T-helper 2 cell treated with Interferon-gamma antibody and Interleukin-4, amounts not matched to agents 5 μg/mL and 100 μg/mL, for 36 hours (primary cell): ENCODE measurements around the gene PLAC8L1.

ENCODE experiments used
- DNase-seq: peaks from one replicate; pipeline ENCODE4 v3.0.0; 2021; ENCODE audit warnings: low spot score
- H3K27ac Mint-ChIP-seq: one replicate; pipeline ENCODE4 v1.8.0; 2021; ENCODE audit warnings: mild to moderate bottlenecking, mixed read lengths
- H3K27me3 Mint-ChIP-seq: one replicate; pipeline ENCODE4 v1.8.0; 2021; ENCODE audit warnings: low read depth, mixed read lengths
- H3K36me3 Mint-ChIP-seq: one replicate; pipeline ENCODE4 v1.8.0; 2021; ENCODE audit warnings: low read depth, mixed read lengths
- H3K4me1 Mint-ChIP-seq: one replicate; pipeline ENCODE4 v1.8.0; 2021; ENCODE audit warnings: low read depth, mixed read lengths
- H3K4me3 Mint-ChIP-seq: one replicate; pipeline ENCODE4 v1.8.0; 2022; ENCODE audit warnings: mild to moderate bottlenecking, moderate library complexity, mixed read lengths
- H3K9me3 Mint-ChIP-seq: one replicate; pipeline ENCODE4 v1.8.0; 2021; ENCODE audit warnings: mixed read lengths

PLAC8L1 gene

DNA sequence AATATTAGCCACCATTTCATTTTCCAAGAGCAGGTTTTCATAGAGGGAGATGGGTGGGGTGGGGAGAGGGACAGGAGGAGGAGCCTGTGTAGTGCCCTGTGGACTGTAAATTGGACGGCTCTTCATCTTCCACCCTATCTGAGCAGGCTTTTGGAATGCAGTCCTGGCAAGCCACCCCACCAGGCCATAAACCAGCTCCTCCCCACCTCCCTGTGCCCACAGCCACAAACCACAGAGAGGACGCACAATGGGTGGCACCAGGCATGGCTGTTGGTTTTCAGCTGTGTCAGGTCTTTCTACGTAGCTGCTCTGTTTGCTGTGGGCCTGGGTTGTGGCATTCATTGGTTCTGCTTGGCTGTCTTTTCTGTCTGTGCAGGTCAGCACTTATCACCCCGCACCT is 58.0 kb downstream of the PLAC8L1 start:
- H3K4me3 Mint-ChIP-seq, result no peak overlapping the region
- H3K36me3 Mint-ChIP-seq, result no peaks in the 10 kb centered on the region
- peaks cover 7% of the 10 kb centered on the region for H3K27me3 Mint-ChIP-seq
- H3K4me1 Mint-ChIP-seq, result peaks cover 2% of the 10 kb centered on the region
- no peaks in the 10 kb centered on the region for H3K9me3 Mint-ChIP-seq
- DNase-seq, result no peak
- H3K27ac Mint-ChIP-seq, result no peak overlapping the region

DNA sequence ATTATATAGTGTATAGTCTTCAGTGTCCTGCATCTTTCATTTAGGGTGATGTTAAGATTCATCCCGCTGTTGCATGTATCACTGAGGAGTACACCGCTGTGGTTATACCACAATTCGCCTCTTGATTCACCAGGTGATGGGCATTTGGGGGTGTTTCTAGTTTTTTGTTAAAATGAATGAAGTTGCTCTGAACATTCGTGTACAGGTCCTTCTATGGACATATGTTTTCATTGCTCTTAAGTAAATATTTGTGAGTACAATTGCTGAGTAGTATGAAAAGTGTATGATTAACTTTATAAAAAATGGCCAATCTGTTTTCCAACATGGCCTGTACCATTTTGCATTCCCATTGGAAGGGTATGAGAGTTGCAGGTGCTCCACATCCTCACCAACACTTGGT is 61.7 kb downstream of the PLAC8L1 start:
- no peak overlapping the region for H3K4me3 Mint-ChIP-seq
- no peak for DNase-seq
- no peaks in the 10 kb centered on the region for H3K36me3 Mint-ChIP-seq
- no peaks in the 10 kb centered on the region for H3K9me3 Mint-ChIP-seq
- H3K27ac Mint-ChIP-seq, result no peak overlapping the region
- peaks cover 4% of the 10 kb centered on the region for H3K27me3 Mint-ChIP-seq
- H3K4me1 Mint-ChIP-seq, result peaks cover 2% of the 10 kb centered on the region

DNA sequence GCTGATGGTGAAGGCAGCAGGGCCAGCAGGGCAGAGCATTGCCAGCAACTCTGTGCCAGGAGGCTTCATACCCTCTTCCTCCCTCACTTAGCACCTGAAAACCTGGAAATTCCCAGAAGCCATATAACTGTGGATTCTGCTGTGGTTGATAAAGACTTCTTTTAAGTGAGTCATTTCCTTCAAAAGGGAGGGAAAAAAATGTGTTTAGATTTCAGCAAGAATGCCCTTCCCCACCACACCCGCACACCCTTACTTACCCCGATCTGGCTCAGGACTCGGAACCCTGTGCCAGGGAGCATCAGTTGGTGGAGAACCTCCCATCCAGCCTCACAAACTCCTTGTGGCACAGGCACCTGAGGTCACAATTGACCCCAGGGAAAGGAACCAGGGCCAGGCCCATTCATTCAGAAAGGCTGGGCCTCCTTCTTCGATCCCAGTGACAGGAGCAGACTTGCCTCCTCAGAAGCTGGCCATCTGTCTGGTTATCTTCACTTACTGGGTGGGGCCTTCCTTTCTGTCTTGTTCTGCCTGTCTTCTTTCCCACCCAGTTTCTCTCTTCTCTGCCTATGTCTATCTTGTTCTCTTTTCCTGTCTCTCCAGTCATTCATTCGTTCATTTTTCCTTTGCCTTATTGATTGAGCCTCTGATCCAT is 62.6 kb downstream of the PLAC8L1 start:
- Mint-ChIP-seq H3K27ac (no peak overlapping the region), H3K4me3 (no peak overlapping the region), H3K36me3 (no peaks in the 10 kb centered on the region), H3K27me3 (peaks cover 4% of the 10 kb centered on the region), H3K9me3 (no peaks in the 10 kb centered on the region), H3K4me1 (peaks cover 2% of the 10 kb centered on the region)
- no peak for DNase-seq

DNA sequence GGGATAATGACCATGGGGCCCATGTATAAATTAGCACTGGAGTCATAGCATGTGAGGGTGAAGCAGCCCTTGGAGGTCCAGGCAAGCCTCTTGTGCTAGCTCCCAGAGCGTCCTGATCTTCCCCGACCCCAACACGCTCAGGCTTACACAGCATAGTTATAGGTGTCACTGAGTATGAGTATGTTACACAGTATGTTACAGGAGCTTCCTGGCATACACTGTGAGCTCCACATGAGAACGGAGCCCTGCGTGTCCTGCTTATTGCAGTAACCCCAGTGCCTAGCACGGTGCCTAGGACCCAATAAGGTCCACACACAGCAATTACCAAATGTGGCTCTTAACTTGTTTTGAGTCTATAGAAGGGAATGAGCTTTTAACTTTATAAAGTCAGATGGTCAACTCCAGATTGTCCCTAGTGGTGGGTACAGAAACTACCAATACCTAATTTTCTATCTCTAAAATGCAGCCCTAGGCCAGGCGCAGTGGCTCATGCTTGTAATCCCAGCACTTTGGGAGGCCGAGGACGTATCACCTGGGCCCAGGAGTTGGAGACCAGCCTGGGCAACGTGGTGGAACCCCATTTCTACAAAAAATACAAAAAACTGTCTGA is 64.1 kb downstream of the PLAC8L1 start:
- H3K4me1 Mint-ChIP-seq, result peaks cover 2% of the 10 kb centered on the region
- DNase-seq, result no peak
- no peaks in the 10 kb centered on the region for H3K36me3 Mint-ChIP-seq
- no peaks in the 10 kb centered on the region for H3K9me3 Mint-ChIP-seq
- no peak overlapping the region for H3K4me3 Mint-ChIP-seq
- H3K27ac Mint-ChIP-seq, result no peak overlapping the region
- peaks cover 4% of the 10 kb centered on the region for H3K27me3 Mint-ChIP-seq

DNA sequence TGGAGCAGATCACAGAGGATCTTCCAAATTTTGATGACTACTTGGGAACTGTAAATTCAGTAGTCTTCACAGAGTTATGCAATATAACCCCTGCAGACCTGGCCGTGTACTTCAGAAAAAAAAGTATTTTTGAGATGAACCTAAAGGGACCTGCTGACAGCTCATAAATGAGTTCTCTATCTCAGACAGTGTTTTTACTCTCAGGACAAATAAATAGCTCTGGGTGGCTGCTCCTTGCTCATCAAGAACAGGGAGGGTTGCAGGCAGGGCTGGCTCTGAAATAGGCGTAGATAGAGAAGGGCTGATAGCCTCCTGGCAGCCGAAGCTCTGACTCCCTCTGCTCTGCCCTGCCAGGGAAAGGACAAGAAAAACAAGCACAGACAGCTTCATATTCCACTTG is 64.8 kb downstream of the PLAC8L1 start:
- H3K9me3 Mint-ChIP-seq, result no peaks in the 10 kb centered on the region
- no peak overlapping the region for H3K4me3 Mint-ChIP-seq
- peaks cover 4% of the 10 kb centered on the region for H3K27me3 Mint-ChIP-seq
- no peaks in the 10 kb centered on the region for H3K36me3 Mint-ChIP-seq
- H3K4me1 Mint-ChIP-seq, result peaks cover 2% of the 10 kb centered on the region
- no peak overlapping the region for H3K27ac Mint-ChIP-seq
- no peak for DNase-seq

DNA sequence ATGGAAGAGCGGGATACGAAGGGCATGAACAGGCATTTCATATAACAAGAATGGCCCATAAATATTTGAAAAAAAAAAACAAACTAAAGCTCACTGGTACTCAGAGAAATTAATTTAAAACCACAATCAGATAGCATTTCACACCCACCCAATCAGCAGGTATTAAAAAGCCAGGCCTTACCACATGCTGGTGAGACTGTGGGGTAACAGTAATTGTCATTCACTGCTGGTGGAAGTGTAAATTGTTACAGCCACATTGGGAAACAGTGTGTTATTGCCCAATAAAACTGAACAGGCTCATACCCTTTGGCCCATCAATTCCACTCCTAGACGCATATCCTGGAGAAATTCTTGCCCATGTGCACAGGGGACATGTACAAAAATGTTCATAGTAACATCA is 66.0 kb downstream of the PLAC8L1 start:
- Mint-ChIP-seq H3K36me3 (no peaks in the 10 kb centered on the region), H3K27me3 (peaks cover 4% of the 10 kb centered on the region), H3K4me3 (no peak overlapping the region), H3K9me3 (no peaks in the 10 kb centered on the region), H3K4me1 (peaks cover 2% of the 10 kb centered on the region), H3K27ac (no peak overlapping the region)
- DNase-seq, result no peak

DNA sequence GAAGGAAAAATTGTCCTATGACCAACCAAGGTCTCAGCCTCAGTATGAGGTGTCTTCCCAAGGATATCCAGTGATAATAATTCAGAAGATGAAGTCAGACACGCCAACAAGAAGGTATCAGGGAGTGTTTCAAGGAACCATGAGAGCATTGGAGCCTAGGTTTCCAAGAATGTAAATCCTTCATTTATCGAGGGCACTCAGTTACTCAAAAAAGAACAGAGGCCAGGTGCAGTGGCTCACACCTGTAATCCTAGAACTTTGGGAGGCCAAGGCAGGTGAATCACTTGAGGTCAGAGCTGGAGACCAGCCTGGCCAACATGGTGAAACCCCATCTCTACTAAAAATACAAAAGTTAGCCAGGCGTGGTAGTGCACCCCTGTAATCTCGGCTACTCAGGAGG is 70.8 kb downstream of the PLAC8L1 start:
- no peak for DNase-seq
- Mint-ChIP-seq H3K36me3 (no peaks in the 10 kb centered on the region), H3K4me1 (no peaks in the 10 kb centered on the region), H3K27me3 (peaks cover 4% of the 10 kb centered on the region), H3K4me3 (no peak overlapping the region), H3K27ac (no peak overlapping the region), H3K9me3 (no peaks in the 10 kb centered on the region)
